ENCODE data around the gene MARVELD1.
A peak's percentile ranks its signal among the peaks of the same experiment; 100 is the strongest.

GRCh38 chr10:97701438-97702069 lies 12.0 kb upstream of the MARVELD1 start:
- TF ChIP-seq POLR2A (IDR thresholded peaks at IDR 0.05) (no peak), EP300 (IDR thresholded peaks at IDR 0.05) (no peak), POLR2AphosphoS5 (IDR thresholded peaks at IDR 0.05) (no peak)
- TF ChIP-seq, protein P1, sequence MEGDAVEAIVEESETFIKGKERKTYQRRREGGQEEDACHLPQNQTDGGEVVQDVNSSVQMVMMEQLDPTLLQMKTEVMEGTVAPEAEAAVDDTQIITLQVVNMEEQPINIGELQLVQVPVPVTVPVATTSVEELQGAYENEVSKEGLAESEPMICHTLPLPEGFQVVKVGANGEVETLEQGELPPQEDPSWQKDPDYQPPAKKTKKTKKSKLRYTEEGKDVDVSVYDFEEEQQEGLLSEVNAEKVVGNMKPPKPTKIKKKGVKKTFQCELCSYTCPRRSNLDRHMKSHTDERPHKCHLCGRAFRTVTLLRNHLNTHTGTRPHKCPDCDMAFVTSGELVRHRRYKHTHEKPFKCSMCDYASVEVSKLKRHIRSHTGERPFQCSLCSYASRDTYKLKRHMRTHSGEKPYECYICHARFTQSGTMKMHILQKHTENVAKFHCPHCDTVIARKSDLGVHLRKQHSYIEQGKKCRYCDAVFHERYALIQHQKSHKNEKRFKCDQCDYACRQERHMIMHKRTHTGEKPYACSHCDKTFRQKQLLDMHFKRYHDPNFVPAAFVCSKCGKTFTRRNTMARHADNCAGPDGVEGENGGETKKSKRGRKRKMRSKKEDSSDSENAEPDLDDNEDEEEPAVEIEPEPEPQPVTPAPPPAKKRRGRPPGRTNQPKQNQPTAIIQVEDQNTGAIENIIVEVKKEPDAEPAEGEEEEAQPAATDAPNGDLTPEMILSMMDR (IDR thresholded peaks at IDR 0.05): peak; percentile 72 to 91 (median 86)
